Neural cell (in vitro differentiated cells): ENCODE results near the gene DIPK1C. TPM values are rescaled to one million over a fixed set of nuclear protein-coding genes. Genes with fewer than 3 reads are reported as not detected.

Experiments used
- H2AFZ ChIP-seq: fragments of 200-600, 300-800 bp; sonication (generic), shearing (Covaris generic); 2 replicates; pipeline ENCODE4 v1.6.0; 2014; ENCODE audit warnings: low read depth, mild to moderate bottlenecking, antibody characterized with exemption, low read length, moderate library complexity
- H3F3A ChIP-seq: fragments of 200-600 bp; shearing (Covaris generic); 2 replicates; pipeline ENCODE4 v1.6.1; 2016; ENCODE audit warnings: mild to moderate bottlenecking, moderate library complexity, mixed read lengths, antibody characterized with exemption, low read length; ENCODE audit not compliant: insufficient read depth, poor library complexity, severe bottlenecking
- H3K27ac ChIP-seq: fragments of 200-600, 300-800 bp; sonication (generic), shearing (Covaris generic); 2 replicates; pipeline ENCODE4 v1.5.1; 2014; ENCODE audit warnings: mild to moderate bottlenecking, low read length, moderate library complexity
- H3K27me3 ChIP-seq: fragments of 300-800, 200-600 bp; sonication (generic), shearing (Covaris generic); 2 replicates; pipeline ENCODE4 v1.6.0; 2014; ENCODE audit warnings: mild to moderate bottlenecking, low read depth, low read length, moderate library complexity; ENCODE audit not compliant: insufficient read depth
- H3K36me3 ChIP-seq: fragments of 300-800, 200-600 bp; sonication (generic), shearing (Covaris generic); 2 replicates; pipeline ENCODE4 v1.5.1; 2014; ENCODE audit warnings: mild to moderate bottlenecking, antibody characterized with exemption, low read length, moderate library complexity; ENCODE audit not compliant: insufficient read depth
- H3K4me2 ChIP-seq: fragments of 300-800, 200-600 bp; sonication (generic), shearing (Covaris generic); 2 replicates; pipeline ENCODE4 v1.6.0; 2014; ENCODE audit warnings: mild to moderate bottlenecking, low read length
- H3K4me3 ChIP-seq: fragments of 300-800, 200-600 bp; sonication (generic), shearing (Covaris generic); 2 replicates; pipeline ENCODE4 v1.5.1; 2014; ENCODE audit warnings: mild to moderate bottlenecking, low read length, moderate library complexity
- H3K79me2 ChIP-seq: fragments of 200-600 bp; shearing (Covaris generic); replicated peaks from 2 replicates; pipeline ENCODE4 v1.6.0; 2014; ENCODE audit warnings: mild to moderate bottlenecking, low read length, moderate library complexity; ENCODE audit not compliant: insufficient read depth
- H3K9ac ChIP-seq: fragments of 300-800, 200-600 bp; sonication (generic), shearing (Covaris generic); 2 replicates; pipeline ENCODE4 v1.6.1; 2016; ENCODE audit warnings: mild to moderate bottlenecking, low read length, mixed read lengths
- H3K9me2 ChIP-seq: fragments of 200-600 bp; shearing (Covaris generic); 2 replicates; pipeline ENCODE4 v1.6.1; 2016; ENCODE audit warnings: mild to moderate bottlenecking, low read length, mixed read lengths; ENCODE audit not compliant: insufficient read depth
- H3K9me3 ChIP-seq: fragments of 200-600, 300-800 bp; sonication (generic), shearing (Covaris generic); 2 replicates; pipeline ENCODE4 v1.6.1; 2016; ENCODE audit warnings: mild to moderate bottlenecking, mixed run types, low read length, moderate library complexity, mixed read lengths
- H4K20me1 ChIP-seq: fragments of 200-600 bp; shearing (Covaris generic); 2 replicates; pipeline ENCODE4 v1.6.1; 2016; ENCODE audit warnings: mild to moderate bottlenecking, mixed run types; ENCODE audit not compliant: insufficient read depth
- CTCF ChIP-seq: fragments of 450-650 bp; IDR thresholded peaks from 2 replicates; pipeline ENCODE4 v1.5.1; 2014; ENCODE audit warnings: antibody characterized with exemption, mild to moderate bottlenecking, moderate library complexity; ENCODE audit not compliant: poor library complexity, severe bottlenecking
- EP300 ChIP-seq: fragments of 450-650 bp; conservative IDR thresholded peaks from 2 replicates; pipeline ENCODE4 v1.6.1; 2014; ENCODE audit warnings: antibody characterized with exemption, mild to moderate bottlenecking, moderate library complexity; ENCODE audit not compliant: poor library complexity, severe bottlenecking
- EZH2 ChIP-seq: fragments of 200-600, 300-800 bp; shearing (Covaris generic), sonication (generic); IDR thresholded peaks from 2 replicates; pipeline ENCODE4 v1.6.1; 2014; ENCODE audit warnings: antibody characterized with exemption, low read length, borderline replicate concordance, mild to moderate bottlenecking; ENCODE audit not compliant: insufficient read depth, poor library complexity, severe bottlenecking
- MXI1 ChIP-seq: fragments of 450-650 bp; conservative IDR thresholded peaks from 2 replicates; pipeline ENCODE4 v1.6.1; 2014; ENCODE audit warnings: antibody characterized with exemption, mild to moderate bottlenecking; ENCODE audit not compliant: poor library complexity, severe bottlenecking
- POLR2AphosphoS5 ChIP-seq: IDR thresholded peaks from 2 replicates; pipeline ENCODE4 v1.6.1; 2012
- RAD21 ChIP-seq: fragments of 450-650 bp; conservative IDR thresholded peaks from 2 replicates; pipeline ENCODE4 v1.6.1; 2014; ENCODE audit warnings: antibody characterized with exemption, mild to moderate bottlenecking, moderate library complexity
- REST ChIP-seq: IDR thresholded peaks from 2 replicates; pipeline ENCODE4 v1.6.1; 2012; ENCODE audit warnings: borderline replicate concordance
- SMC3 ChIP-seq: fragments of 450-650 bp; conservative IDR thresholded peaks from 2 replicates; pipeline ENCODE4 v1.6.1; 2014; ENCODE audit warnings: antibody characterized with exemption, mild to moderate bottlenecking, moderate library complexity; ENCODE audit not compliant: poor library complexity
- TAF1 ChIP-seq: IDR thresholded peaks from 2 replicates; pipeline ENCODE4 v1.6.1; 2012; ENCODE audit warnings: low read depth
- polyA plus RNA-seq: library from polyadenylated mRNA; depleted of rRNA; stranded (reverse); fragments of >200 nt; gene quantifications from 2 replicates; pipeline ENCODE4 v1.2.3, GENCODE V29; 2014

Gene DIPK1C
- polyA plus RNA-seq, 1 donor from 2014 or later: not detected

GRCh38 chr18:74436158-74436769 is 20.8 kb downstream of the DIPK1C start:
- Histone ChIP-seq H3K27ac (no peak overlapping the region), H3K79me2 (no peaks in the 10 kb centered on the region), H3K27me3 (no peaks in the 10 kb centered on the region), H4K20me1 (no peaks in the 10 kb centered on the region), H2AFZ (no peak overlapping the region), H3K9me3 (no peaks in the 10 kb centered on the region), H3K4me3 (no peak overlapping the region), H3K9ac (no peak overlapping the region), H3K36me3 (no peaks in the 10 kb centered on the region), H3K9me2 (no peaks in the 10 kb centered on the region), H3K4me2 (no peak overlapping the region), H3F3A (no peaks in the 10 kb centered on the region)
- TF ChIP-seq CTCF (no peak), MXI1 (no peak), SMC3 (no peak), RAD21 (no peak), EP300 (no peak), EZH2 (no peak), POLR2AphosphoS5 (no peak), REST (no peak), TAF1 (no peak)

GRCh38 chr18:74435740-74436139 is 21.4 kb downstream of the DIPK1C start:
- no peak overlapping the region for H2AFZ ChIP-seq
- H3K9ac ChIP-seq: no peak overlapping the region
- no peaks in the 10 kb centered on the region for H3F3A ChIP-seq
- H3K27me3 ChIP-seq: no peaks in the 10 kb centered on the region
- H3K4me2 ChIP-seq: no peak overlapping the region
- H3K36me3 ChIP-seq: no peaks in the 10 kb centered on the region
- TF ChIP-seq RAD21 (no peak), REST (no peak), SMC3 (no peak), CTCF (no peak), EP300 (no peak), EZH2 (no peak), MXI1 (no peak), TAF1 (no peak), POLR2AphosphoS5 (no peak)
- no peaks in the 10 kb centered on the region for H4K20me1 ChIP-seq
- H3K4me3 ChIP-seq: no peak overlapping the region
- no peaks in the 10 kb centered on the region for H3K9me2 ChIP-seq
- no peaks in the 10 kb centered on the region for H3K9me3 ChIP-seq
- no peak overlapping the region for H3K27ac ChIP-seq
- no peaks in the 10 kb centered on the region for H3K79me2 ChIP-seq
